ENCODE measurements around the gene FIGNL2. TPM values are rescaled to one million over a fixed set of nuclear protein-coding genes. Genes with fewer than 3 reads are reported as not detected.

Gene FIGNL2
- total and polyA plus RNA-seq, 2 experiments from 2014 or later: 1.1 to 5.2 TPM

- Histone ChIP-seq H3K79me2 (replicated peaks; ENCODE audit: insufficient read depth) (no peaks in the 10 kb centered on the region), H3K4me3 (no peak overlapping the region), H3K36me3 (ENCODE audit: insufficient read depth) (peaks cover 8% of the 10 kb centered on the region; the same call in 1 of the 2 replicates), H3K27ac (ENCODE audit: low read depth) (no peak overlapping the region), H3K4me1 (ENCODE audit: insufficient read depth) (no peaks in the 10 kb centered on the region), H3K27me3 (ENCODE audit: insufficient read depth) (no peaks in the 10 kb centered on the region), H2AFZ (no peak overlapping the region), H3K4me2 (no peak overlapping the region), H3K9me2 (ENCODE audit: insufficient read depth) (no peaks in the 10 kb centered on the region; the same call in 1 of the 2 replicates), H4K20me1 (replicated peaks; ENCODE audit: insufficient read depth) (no peaks in the 10 kb centered on the region), H3F3A (replicated peaks; ENCODE audit: low read depth) (no peaks in the 10 kb centered on the region)
- Mint-ChIP-seq H3K36me3 (ENCODE audit: low read depth) (peaks cover 36% of the 10 kb centered on the region), H3K4me3 (no peak overlapping the region), H3K27ac (no peak overlapping the region), H3K4me1 (peaks cover 3% of the 10 kb centered on the region; the same call in 1 of the 3 replicates), H3K9me3 (no peaks in the 10 kb centered on the region), H3K27me3 (ENCODE audit: insufficient read depth, low read depth, poor library complexity) (no peaks in the 10 kb centered on the region)
- ATAC-seq (no peak), DNase-seq (ENCODE audit: low spot score) (no peak)
- TF ChIP-seq REST (IDR thresholded peaks at IDR 0.05; ENCODE audit: unreplicated experiment) (no peak), POLR2AphosphoS5 (IDR thresholded peaks at IDR 0.05; ENCODE audit: low read depth) (no peak), ZNF462 (CRISPR knock-in tag; IDR thresholded peaks at IDR 0.05) (no peak), NANOG (IDR thresholded peaks at IDR 0.05; ENCODE audit: borderline replicate concordance) (no peak), ZNF114 (CRISPR knock-in tag; IDR thresholded peaks at IDR 0.05) (no peak), STAT1 (IDR thresholded peaks at IDR 0.05; ENCODE audit: unreplicated experiment) (no peak), ETS1 (IDR thresholded peaks at IDR 0.05) (no peak), EZH2 (IDR thresholded peaks at IDR 0.05; ENCODE audit: low read depth, unreplicated experiment) (no peak), ZNF331 (CRISPR knock-in tag; IDR thresholded peaks at IDR 0.05; ENCODE audit: low read depth) (no peak), CTCF (conservative IDR thresholded peaks at IDR 0.05; ENCODE audit: low read depth in 2 of 2) (no peak), CREB1 (CRISPR knock-in tag; IDR thresholded peaks at IDR 0.05; ENCODE audit: low read depth) (no peak), JUNB (IDR thresholded peaks at IDR 0.05; ENCODE audit: unreplicated experiment) (no peak)
Observed at GRCh38 chr12:51798501-51798900, 50.0 kb downstream of the FIGNL2 start.
